H9 (cell line): Measurements from ENCODE around the gene CAMK2N1. TPM values are rescaled to one million over a fixed set of nuclear protein-coding genes. Genes with fewer than 3 reads are reported as not detected.

Experiments
- DNase-seq: peaks from one replicate; pipeline ENCODE4 v3.0.0-alpha.2; 2017
- H2AFZ ChIP-seq: one replicate; pipeline ENCODE4 v1.6.1; 2013; ENCODE audit warnings: mild to moderate bottlenecking, low read length, control low read depth, moderate library complexity
- H2AK5ac ChIP-seq: 2 replicates; pipeline ENCODE4 v1.6.1; 2013; ENCODE audit warnings: low read length, control low read depth, mixed read lengths; ENCODE audit not compliant: insufficient read length
- H2BK120ac ChIP-seq: one replicate; pipeline ENCODE4 v1.6.1; 2013; ENCODE audit warnings: low read depth, mild to moderate bottlenecking, low read length, control low read depth, inconsistent platforms; ENCODE audit not compliant: poor library complexity, severe bottlenecking
- H2BK12ac ChIP-seq: 2 replicates; pipeline ENCODE4 v1.6.1; 2013; ENCODE audit warnings: low read length, control low read depth, mixed read lengths, low read depth; ENCODE audit not compliant: insufficient read length
- H2BK15ac ChIP-seq: 2 replicates; pipeline ENCODE4 v1.6.1; 2013; ENCODE audit warnings: low read depth, low read length, control low read depth
- H2BK20ac ChIP-seq: one replicate; pipeline ENCODE4 v1.6.1; 2013; ENCODE audit warnings: low read depth, mild to moderate bottlenecking, low read length, control low read depth, inconsistent platforms; ENCODE audit not compliant: poor library complexity, severe bottlenecking
- H2BK5ac ChIP-seq: 2 replicates; pipeline ENCODE4 v1.6.1; 2013; ENCODE audit warnings: low read length, control low read depth, mixed read lengths; ENCODE audit not compliant: insufficient read length
- H3K14ac ChIP-seq: 2 replicates; pipeline ENCODE4 v1.6.1; 2013; ENCODE audit warnings: low read length, control low read depth; ENCODE audit not compliant: insufficient read depth
- H3K18ac ChIP-seq: 2 replicates; pipeline ENCODE4 v1.6.1; 2013; ENCODE audit warnings: low read depth, mild to moderate bottlenecking, mixed read lengths, low read length, control low read depth; ENCODE audit not compliant: insufficient read length
- H3K23ac ChIP-seq: 2 replicates; pipeline ENCODE4 v1.6.1; 2013; ENCODE audit warnings: low read length, control low read depth, mixed read lengths, low read depth; ENCODE audit not compliant: insufficient read length
- H3K23me2 ChIP-seq: 2 replicates; pipeline ENCODE4 v1.6.1; 2013; ENCODE audit warnings: low read depth, mild to moderate bottlenecking, mixed read lengths, low read length, control low read depth; ENCODE audit not compliant: insufficient read length, poor library complexity, severe bottlenecking
- H3K27ac ChIP-seq: 2 replicates; pipeline ENCODE4 v1.5.1; 2013; ENCODE audit warnings: low read length, control low read depth, mixed read lengths, low read depth; ENCODE audit not compliant: insufficient read length
- H3K27me3 ChIP-seq: 2 replicates; pipeline ENCODE4 v1.6.1; 2013; ENCODE audit warnings: low read length, control low read depth, inconsistent platforms; ENCODE audit not compliant: insufficient read depth
- H3K4ac ChIP-seq: 2 replicates; pipeline ENCODE4 v1.6.1; 2013; ENCODE audit warnings: low read depth, mild to moderate bottlenecking, control low read depth, inconsistent platforms, low read length, moderate library complexity
- H3K4me1 ChIP-seq: 2 replicates; pipeline ENCODE4 v1.6.1; 2013; ENCODE audit warnings: low read length, control low read depth, inconsistent platforms; ENCODE audit not compliant: insufficient read depth
- H3K4me2 ChIP-seq: 2 replicates; pipeline ENCODE4 v1.6.1; 2013; ENCODE audit warnings: low read length, control low read depth, mixed read lengths; ENCODE audit not compliant: insufficient read length, insufficient read depth
- H3K56ac ChIP-seq: 2 replicates; pipeline ENCODE4 v1.6.1; 2013; ENCODE audit warnings: low read depth, mild to moderate bottlenecking, mixed read lengths, low read length, control low read depth; ENCODE audit not compliant: insufficient read length
- H3K79me1 ChIP-seq: 2 replicates; pipeline ENCODE4 v1.6.1; 2013; ENCODE audit warnings: low read depth, mild to moderate bottlenecking, moderate library complexity, low read length, control low read depth, inconsistent platforms; ENCODE audit not compliant: insufficient read depth, poor library complexity, severe bottlenecking
- H3K79me2 ChIP-seq: 2 replicates; pipeline ENCODE4 v1.6.1; 2013; ENCODE audit warnings: low read length, control low read depth, inconsistent platforms; ENCODE audit not compliant: insufficient read depth
- H3K9ac ChIP-seq: 2 replicates; pipeline ENCODE4 v1.6.1; 2013; ENCODE audit warnings: low read length, control low read depth, mixed read lengths; ENCODE audit not compliant: insufficient read length; ENCODE audit errors: extremely low read depth
- H3K9me3 ChIP-seq: one replicate; pipeline ENCODE4 v1.6.1; 2013; ENCODE audit warnings: low read depth, low read length, inconsistent platforms; ENCODE audit not compliant: control insufficient read depth
- H3T11ph ChIP-seq: one replicate; pipeline ENCODE4 v1.6.1; 2013; ENCODE audit warnings: mild to moderate bottlenecking, low read length, control low read depth, inconsistent platforms
- H4K20me1 ChIP-seq: one replicate; pipeline ENCODE4 v1.6.1; 2013; ENCODE audit not compliant: control insufficient read depth, insufficient read length, insufficient read depth
- H4K5ac ChIP-seq: 2 replicates; pipeline ENCODE4 v1.6.1; 2013; ENCODE audit warnings: low read depth, mild to moderate bottlenecking, mixed read lengths, low read length, control low read depth; ENCODE audit not compliant: insufficient read length
- H4K8ac ChIP-seq: replicated peaks from 2 replicates; pipeline ENCODE4 v1.6.1; 2013; ENCODE audit warnings: low read length, control low read depth, mixed read lengths, low read depth; ENCODE audit not compliant: insufficient read length
- H4K91ac ChIP-seq: 2 replicates; pipeline ENCODE4 v1.6.1; 2013; ENCODE audit warnings: low read depth, mild to moderate bottlenecking, moderate library complexity, mixed read lengths, low read length, control low read depth; ENCODE audit not compliant: insufficient read length
- H3K27ac Mint-ChIP-seq, 3 experiments: 2 replicates in 2 of 3; 3 replicates in 1 of 3; pipeline ENCODE4 v1.8.0; 2020 to 2021; ENCODE audit warnings: mixed read lengths in 3 of 3, mild to moderate bottlenecking in 1 of 3, moderate library complexity in 1 of 3
- H3K27me3 Mint-ChIP-seq: 2 replicates; pipeline ENCODE4 v1.8.0; 2021; ENCODE audit warnings: low read depth, mild to moderate bottlenecking, moderate library complexity, mixed read lengths
- H3K36me3 Mint-ChIP-seq, 3 experiments: 2 replicates in 2 of 3; 3 replicates in 1 of 3; pipeline ENCODE4 v1.8.0; 2020 to 2021; ENCODE audit warnings: low read depth in 3 of 3, mixed read lengths in 3 of 3; ENCODE audit not compliant: insufficient read depth in 1 of 3
- H3K4me1 Mint-ChIP-seq, 2 experiments: 2 replicates each; pipeline ENCODE4 v1.8.0; 2020; ENCODE audit warnings: mixed read lengths in 2 of 2
- H3K4me3 Mint-ChIP-seq, 2 experiments: 2 replicates in 1 of 2; 3 replicates in 1 of 2; pipeline ENCODE4 v1.8.0; 2020 to 2021; ENCODE audit warnings: mild to moderate bottlenecking in 2 of 2, mixed read lengths in 2 of 2, moderate library complexity in 1 of 2
- H3K9me3 Mint-ChIP-seq, 2 experiments: 2 replicates in 1 of 2; 3 replicates in 1 of 2; pipeline ENCODE4 v1.8.0; 2020; ENCODE audit warnings: mild to moderate bottlenecking in 2 of 2, mixed read lengths in 2 of 2, moderate library complexity in 1 of 2
- WGBS: extraction: QIAGEN DNeasy Blood & Tissue Kit; methylation state at CpG from one replicate; pipeline ENCODE4 v1.1.7; 2013; ENCODE audit warnings: missing lambda C conversion rate, low lambda C conversion rate, mixed read lengths; ENCODE audit not compliant: insufficient read length; ENCODE audit errors: extremely low coverage; 5-methylcytosine and 5-hydroxymethylcytosine counted together
- total RNA-seq: library from RNA; stranded (reverse); gene quantifications from 2 replicates; pipeline ENCODE4 v1.2.1, GENCODE V29; 2021
- TF ChIP-seq, protein P1 (sequence below): fragments of 200-600 bp; sonication (generic); conservative IDR thresholded peaks from 3 replicates; pipeline ENCODE4 v1.8.0; 2021; ENCODE audit warnings: antibody characterized with exemption, mild to moderate bottlenecking

CAMK2N1 gene
- total RNA-seq, 1 experiment from 2014 or later: 1.2 TPM

DNA sequence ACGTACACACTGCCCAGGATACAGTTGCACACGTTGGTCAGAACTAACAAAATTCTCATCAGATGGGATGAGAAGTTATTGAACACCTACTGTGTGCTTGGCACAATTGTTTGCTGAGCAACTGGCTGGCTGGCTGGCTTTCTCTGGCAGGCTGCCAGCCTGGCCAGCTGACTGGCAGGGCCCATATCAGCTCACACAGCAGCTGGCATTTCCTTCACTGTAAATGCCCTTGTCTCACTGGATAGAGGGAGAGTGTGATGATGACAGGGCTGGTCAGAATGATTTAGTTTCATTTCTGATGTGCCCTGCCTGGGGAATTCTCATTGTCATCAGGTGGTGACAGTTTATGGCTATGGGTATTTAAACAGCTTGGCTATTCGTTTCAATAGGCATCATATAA is 15.8 kb downstream of the CAMK2N1 start:
- H3K4me3 Mint-ChIP-seq: no peak overlapping the region
- TF ChIP-seq, protein P1, sequence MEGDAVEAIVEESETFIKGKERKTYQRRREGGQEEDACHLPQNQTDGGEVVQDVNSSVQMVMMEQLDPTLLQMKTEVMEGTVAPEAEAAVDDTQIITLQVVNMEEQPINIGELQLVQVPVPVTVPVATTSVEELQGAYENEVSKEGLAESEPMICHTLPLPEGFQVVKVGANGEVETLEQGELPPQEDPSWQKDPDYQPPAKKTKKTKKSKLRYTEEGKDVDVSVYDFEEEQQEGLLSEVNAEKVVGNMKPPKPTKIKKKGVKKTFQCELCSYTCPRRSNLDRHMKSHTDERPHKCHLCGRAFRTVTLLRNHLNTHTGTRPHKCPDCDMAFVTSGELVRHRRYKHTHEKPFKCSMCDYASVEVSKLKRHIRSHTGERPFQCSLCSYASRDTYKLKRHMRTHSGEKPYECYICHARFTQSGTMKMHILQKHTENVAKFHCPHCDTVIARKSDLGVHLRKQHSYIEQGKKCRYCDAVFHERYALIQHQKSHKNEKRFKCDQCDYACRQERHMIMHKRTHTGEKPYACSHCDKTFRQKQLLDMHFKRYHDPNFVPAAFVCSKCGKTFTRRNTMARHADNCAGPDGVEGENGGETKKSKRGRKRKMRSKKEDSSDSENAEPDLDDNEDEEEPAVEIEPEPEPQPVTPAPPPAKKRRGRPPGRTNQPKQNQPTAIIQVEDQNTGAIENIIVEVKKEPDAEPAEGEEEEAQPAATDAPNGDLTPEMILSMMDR: no peak

More for the DNA sequence above, 15.8 kb downstream of the CAMK2N1 start:
- WGBS: no CpG with 5 or more reads among the region's 3 CpGs
- Histone ChIP-seq H3K79me2 (no peaks in the 10 kb centered on the region), H3K18ac (no peak overlapping the region), H3K4me1 (no peaks in the 10 kb centered on the region), H3K9ac (no peak overlapping the region), H2BK15ac (no peak overlapping the region), H3K9me3 (no peaks in the 10 kb centered on the region), H3T11ph (no peak overlapping the region), H3K4ac (no peak overlapping the region), H3K14ac (no peak overlapping the region), H3K27me3 (no peaks in the 10 kb centered on the region), H2BK5ac (no peak overlapping the region), H2BK20ac (no peak overlapping the region), H4K91ac (no peak overlapping the region), H3K23ac (no peak overlapping the region), H3K79me1 (no peaks in the 10 kb centered on the region), H2AFZ (no peak overlapping the region), H2BK120ac (no peak overlapping the region), H4K5ac (no peak overlapping the region), H3K27ac (no peak overlapping the region), H2BK12ac (no peak overlapping the region), H3K23me2 (no peaks in the 10 kb centered on the region), H4K8ac (no peak overlapping the region), H2AK5ac (no peak overlapping the region), H3K56ac (no peak overlapping the region), H4K20me1 (no peaks in the 10 kb centered on the region), H3K4me2 (no peak overlapping the region)
- H3K4me1 Mint-ChIP-seq: peaks cover 12 to 14% of the 10 kb centered on the region in 2 experiments
- no peak overlapping the region for H3K27ac Mint-ChIP-seq
- H3K36me3 Mint-ChIP-seq: no peaks in the 10 kb centered on the region
- no peaks in the 10 kb centered on the region; a peak in 1 of 5 replicates for H3K9me3 Mint-ChIP-seq
- no peak for DNase-seq
- H3K27me3 Mint-ChIP-seq: peaks cover 43% of the 10 kb centered on the region
